ENCODE results near the gene EIPR1.
"Not testable (repeated sequence)": the region's sequence is repeated elsewhere in the genome, so short reads cannot be mapped to it uniquely, and the experiment has no call there.

The EIPR1 gene

GRCh38 chr2:3301001-3301400 is 76.6 kb downstream of the EIPR1 start:
- DNase-seq = no peak

DNA sequence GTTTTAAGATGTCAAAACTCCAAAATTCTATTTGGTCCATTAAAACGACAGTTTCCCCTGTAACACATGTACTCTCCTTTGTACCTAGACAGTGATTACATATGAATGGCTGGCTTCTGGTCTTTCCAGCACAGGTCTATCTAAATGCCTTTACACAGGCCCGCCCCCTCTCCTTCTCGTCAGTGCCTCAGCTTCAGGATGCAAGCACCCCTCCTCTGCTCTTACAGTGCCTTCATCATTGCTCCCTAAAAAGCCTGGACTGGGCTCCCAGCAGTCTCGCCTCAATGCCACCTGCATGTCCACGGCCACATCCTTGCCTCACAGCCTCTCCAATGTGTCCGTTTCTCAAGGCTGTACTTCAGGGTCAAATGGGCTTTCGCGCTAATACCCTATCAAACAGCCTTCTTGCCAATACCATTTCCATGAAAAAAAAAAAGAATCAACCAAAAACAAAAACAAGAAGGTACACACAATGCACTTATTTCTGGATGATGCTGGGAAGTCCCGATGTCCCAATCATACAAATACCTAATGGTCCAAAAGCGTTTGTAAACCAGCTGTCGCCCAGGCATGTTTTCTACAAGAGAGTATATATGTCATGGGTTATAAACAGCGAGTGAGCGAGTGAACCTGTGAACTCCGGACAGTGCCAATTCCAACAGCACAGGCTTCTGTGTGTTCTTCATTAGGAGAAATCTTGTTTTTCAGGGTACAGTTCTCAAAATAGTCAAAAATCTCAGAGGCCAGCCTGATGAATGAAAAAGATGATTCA is 77.2 kb downstream of the EIPR1 start:
- no peak for DNase-seq

GRCh38 chr2:3299703-3300102 is 77.9 kb downstream of the EIPR1 start:
- no peak for DNase-seq

- DNase-seq = no peak
These were observed 78.5 kb downstream of the EIPR1 start for GRCh38 chr2:3299130-3299529.

- no peak for DNase-seq
These were observed 79.4 kb downstream of the EIPR1 start for GRCh38 chr2:3298191-3298590.

GRCh38 chr2:3297523-3297922 is 80.1 kb downstream of the EIPR1 start:
- no peak for DNase-seq

GRCh38 chr2:3296182-3296972 is 81.2 kb downstream of the EIPR1 start:
- no peak for DNase-seq

GRCh38 chr2:3294493-3294892 is 83.1 kb downstream of the EIPR1 start:
- no peak for DNase-seq

DNA sequence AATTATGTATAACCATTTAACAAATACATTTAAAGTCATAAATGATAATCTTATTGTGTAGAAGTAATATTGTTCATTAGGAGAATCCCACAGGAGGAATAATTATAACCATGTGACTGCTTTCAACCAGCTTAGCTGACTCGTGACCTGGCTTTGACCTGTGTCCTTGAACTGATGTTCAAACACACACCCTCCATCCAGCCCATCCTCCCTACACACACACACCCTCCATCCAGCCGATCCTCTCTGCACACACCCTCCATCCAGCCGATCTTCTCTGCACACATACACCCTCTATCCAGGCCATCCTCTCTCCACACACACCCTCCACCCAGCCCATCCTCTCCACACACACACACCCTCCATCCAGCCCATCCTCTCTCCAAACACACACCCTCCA is 83.5 kb downstream of the EIPR1 start:
- no peak for DNase-seq

DNA sequence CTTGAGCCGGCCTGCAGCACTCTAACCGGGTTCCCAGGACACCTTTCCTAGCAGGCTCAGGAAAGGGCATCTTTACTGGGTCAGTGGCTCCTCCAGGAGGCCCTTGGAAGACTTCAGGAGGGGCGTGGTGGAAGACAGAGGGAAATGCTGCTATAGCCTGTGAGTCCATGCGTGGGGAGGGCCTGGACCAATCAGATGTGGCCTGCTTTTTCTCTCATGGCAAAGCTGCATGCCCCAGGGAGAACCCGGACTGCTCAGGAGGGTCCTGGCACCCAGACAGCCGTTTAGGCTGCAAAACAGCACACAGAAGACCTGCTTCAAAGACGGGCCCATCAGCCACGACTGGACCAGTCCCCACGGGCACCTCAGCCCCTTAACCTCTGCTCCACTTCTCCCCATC is 84.4 kb downstream of the EIPR1 start:
- DNase-seq = no peak

DNA sequence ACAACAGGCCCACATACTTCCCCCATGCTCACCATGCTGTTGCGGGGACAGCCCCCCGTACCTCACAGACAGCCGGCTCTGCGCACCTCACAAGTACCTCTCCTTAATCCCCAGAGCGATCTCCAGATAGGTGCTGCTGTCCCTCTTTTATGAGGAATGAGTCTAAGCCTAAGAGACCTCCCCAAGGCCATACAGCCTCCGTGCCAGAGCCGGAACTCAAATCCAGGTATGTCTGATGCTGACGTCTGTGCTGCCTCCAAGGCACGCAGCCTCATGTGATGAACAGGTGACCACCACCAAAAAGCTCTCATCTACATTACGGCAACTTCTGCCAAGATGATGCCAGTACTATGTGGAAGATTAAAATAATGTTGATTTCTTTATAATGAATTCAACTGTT is 85.2 kb downstream of the EIPR1 start:
- DNase-seq = no peak

DNA sequence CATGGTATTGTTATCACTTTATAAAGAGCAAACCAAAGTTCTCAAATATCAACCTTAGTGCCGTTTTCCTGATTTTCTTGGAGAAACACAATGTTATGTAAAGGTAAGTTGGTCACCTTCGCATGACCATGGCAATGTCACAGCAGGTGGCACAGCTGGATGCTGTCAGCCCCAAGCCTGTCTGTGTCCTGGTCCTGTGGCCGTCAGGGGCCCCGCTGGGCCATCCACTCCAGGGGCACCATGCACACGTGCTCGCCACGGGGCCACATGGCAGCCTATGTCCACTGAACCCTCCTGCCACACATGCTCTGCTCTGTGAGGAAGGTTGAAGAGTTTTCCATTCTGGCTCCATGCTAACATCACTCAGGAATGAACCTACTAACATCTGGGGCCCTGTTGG is 85.9 kb downstream of the EIPR1 start:
- DNase-seq = no peak

GRCh38 chr2:3291113-3291512 is 86.5 kb downstream of the EIPR1 start:
- DNase-seq = no peak

- DNase-seq = no peak
These were observed 87.0 kb downstream of the EIPR1 start for GRCh38 chr2:3290655-3291054.

DNA sequence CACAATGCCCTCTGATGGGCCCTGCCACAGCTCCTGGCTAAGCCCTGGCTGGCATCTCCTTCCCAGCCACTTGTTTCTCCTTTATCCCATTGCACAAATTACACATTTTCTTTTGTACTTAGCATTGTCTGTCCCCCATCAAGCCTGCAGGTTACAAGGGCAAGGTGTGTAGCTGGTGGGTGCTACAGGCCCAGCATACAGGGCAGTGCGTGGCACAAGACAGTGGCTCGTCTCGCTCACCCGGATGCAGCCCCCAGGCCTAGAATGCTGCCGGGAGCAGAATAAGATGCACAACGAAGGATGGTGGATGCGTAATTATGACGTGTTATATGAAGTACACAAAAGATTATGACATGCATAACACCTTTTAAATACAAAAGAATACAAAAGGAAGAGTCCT is 87.6 kb downstream of the EIPR1 start:
- DNase-seq = no peak

GRCh38 chr2:3289526-3289925 is 88.1 kb downstream of the EIPR1 start:
- DNase-seq = no peak

DNA sequence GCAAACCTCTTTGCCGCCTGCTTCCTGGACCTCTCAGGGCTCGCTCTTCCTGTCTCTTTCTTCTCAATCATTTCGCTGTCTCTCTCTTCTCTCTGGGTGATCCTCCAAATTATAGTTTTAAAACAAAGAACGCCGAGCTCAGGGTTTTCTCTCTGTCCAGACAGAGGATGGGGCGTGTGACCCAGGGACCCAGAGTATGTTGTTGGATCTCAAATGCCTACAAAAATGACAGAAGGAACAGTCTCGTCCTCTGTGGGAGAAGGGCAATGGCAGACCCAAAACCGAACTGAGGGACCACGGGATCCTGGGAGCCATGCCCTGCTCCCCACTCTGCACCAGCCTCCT is 88.5 kb downstream of the EIPR1 start:
- DNase-seq = no peak

DNA sequence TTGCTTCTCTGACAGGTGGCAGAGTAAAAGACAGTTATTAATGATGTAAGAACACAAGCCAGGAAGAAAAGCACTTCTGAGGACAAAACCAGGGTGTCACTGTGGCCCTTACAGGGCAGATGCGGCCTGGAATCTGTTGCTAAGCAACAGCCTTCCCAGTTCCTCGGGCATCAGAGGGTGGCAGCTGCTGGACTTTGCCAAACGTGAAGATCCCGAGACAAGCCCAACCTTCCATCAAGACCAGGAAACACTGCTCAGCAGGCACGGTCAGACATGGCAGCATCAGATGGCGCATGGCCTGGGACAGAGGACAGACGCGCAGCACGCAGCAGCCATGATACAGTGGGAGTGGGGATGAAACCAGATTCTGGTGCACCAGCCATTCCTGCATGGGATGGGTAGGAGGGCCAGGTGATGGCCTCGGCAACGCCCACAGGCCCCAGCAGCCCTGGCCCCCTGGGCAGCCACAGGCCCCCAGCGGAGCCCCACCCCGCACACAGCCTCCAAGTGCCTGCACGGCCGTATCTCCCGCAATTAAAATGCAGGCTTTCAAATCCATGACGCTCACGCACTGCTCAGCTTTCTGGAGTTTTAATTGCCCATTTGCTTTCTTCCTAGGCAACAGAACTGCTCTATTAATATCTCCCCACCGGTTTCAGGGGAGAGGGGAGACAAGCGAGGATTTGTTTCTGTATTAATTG is 89.0 kb downstream of the EIPR1 start:
- no peak for DNase-seq

DNA sequence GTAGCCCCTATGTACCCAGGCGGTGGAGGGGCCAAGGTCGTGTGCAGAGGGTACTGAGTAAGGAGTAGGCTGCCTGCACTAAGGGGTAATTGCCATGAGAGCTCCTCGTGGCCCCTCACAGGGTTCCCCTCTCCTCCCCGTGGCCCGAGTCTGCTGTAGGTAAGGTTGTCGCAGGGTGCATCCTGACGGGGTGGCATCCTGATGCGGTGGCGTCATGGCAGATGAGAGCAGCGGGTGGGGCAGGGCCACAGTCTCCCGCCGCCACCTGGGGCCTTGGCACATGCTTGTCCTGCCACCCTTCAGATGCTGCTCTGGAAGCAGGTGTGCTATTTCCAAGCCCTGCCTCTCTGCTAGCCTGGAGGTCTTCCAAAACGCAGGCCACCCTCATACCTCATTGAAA is 89.7 kb downstream of the EIPR1 start:
- DNase-seq = no peak

- DNase-seq = not testable (repeated sequence)
These were observed 91.0 kb downstream of the EIPR1 start for GRCh38 chr2:3286646-3287036.

DNA sequence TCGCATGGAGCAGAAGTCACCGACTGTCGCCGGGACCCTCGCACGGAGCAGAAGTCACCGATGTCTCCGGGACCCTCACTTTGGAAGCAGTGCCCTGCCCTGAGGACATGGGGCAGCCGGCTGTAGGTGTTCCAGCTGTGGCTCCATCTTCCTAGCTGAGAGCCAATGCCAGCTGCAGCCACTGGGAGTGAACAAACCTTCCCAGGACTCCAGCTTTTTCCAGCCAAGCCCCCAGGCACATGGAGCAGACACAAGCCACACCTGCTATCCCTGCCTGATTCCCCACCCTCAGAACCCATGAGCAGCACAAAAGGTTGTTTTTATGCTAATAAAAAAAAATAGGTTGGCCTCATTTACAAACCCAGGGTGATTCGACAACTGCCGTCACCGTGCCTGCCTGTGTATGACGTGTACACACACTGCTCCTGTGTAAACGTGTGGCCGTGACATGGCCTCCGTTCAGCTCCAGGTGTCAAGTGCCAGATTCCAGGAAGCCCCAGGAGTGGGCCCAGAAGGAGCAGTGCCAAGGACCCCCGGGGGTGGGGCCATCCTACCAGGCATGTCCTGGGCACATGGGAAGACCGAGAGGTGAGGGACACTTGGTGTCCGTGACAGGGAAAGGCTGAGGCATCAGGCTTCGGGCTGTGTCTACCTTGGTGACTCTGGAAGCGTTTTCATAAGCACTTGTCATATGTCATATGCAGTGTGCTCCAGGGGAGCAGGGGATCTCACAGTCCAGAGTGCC is 91.5 kb downstream of the EIPR1 start:
- DNase-seq = no peak

GRCh38 chr2:3284657-3285630 is 92.7 kb downstream of the EIPR1 start:
- DNase-seq = no peak

Measured in NCI-H1048 (cell line).